PC-3 (cell line): ENCODE measurements around the gene BLTP2. TPM values are rescaled to one million over a fixed set of nuclear protein-coding genes. Genes with fewer than 3 reads are reported as not detected.

Source experiments
- ATAC-seq: fragments of 200-7000 bp; cut with Tn5 transposase; 2 replicates; pipeline ENCODE4 v1.9.1; 2020; ENCODE audit warnings: mild to moderate bottlenecking, moderate library complexity
- BruUV-seq: library from RNA; stranded (reverse); fragments of 400-500 nt; replicated peaks from 2 replicates; lab custom pipeline; 2021; lab: Mats Ljungman, UMichigan
- CTCF ChIA-PET: fragments of 300-600 bp; sonication (Branson Sonifier 250); formaldehyde crosslinking; loops from one replicate; lab custom pipeline; 2022; ENCODE audit warnings: antibody characterized with exemption; lab: Charles Lee
- POLR2A ChIA-PET: fragments of 300-600 bp; sonication (Branson Sonifier 250); formaldehyde crosslinking; loops from one replicate; lab custom pipeline; 2022; ENCODE audit warnings: antibody characterized with exemption; ENCODE audit not compliant: unreplicated experiment; lab: Charles Lee
- DNase-seq: peaks from one replicate; pipeline ENCODE4 v3.0.0-alpha.2; 2015
- H2AFZ ChIP-seq: fragments of 300-600 bp; sonication (generic); 2 replicates; pipeline ENCODE4 v1.6.0; 2016; ENCODE audit warnings: antibody characterized with exemption, low read length
- H3F3A ChIP-seq: fragments of 300-600 bp; sonication (generic); one replicate; pipeline ENCODE4 v1.6.0; 2017; ENCODE audit warnings: antibody characterized with exemption, low read length, control low read depth, mild to moderate bottlenecking; ENCODE audit not compliant: unreplicated experiment
- H3K27ac ChIP-seq: fragments of 300-600 bp; sonication (generic); 2 replicates; pipeline ENCODE4 v1.5.1; 2016; ENCODE audit warnings: mild to moderate bottlenecking, low read length
- H3K27me3 ChIP-seq: fragments of 300-600 bp; sonication (generic); 2 replicates; pipeline ENCODE4 v1.6.1; 2016; ENCODE audit warnings: low read length, mixed read lengths
- H3K36me3 ChIP-seq: fragments of 300-600 bp; sonication (generic); 2 replicates; pipeline ENCODE4 v1.6.1; 2016; ENCODE audit warnings: low read depth, mixed run types, low read length, mixed read lengths
- H3K4me1 ChIP-seq: fragments of 300-600 bp; sonication (generic); 2 replicates; pipeline ENCODE4 v1.5.1; 2016; ENCODE audit warnings: low read length; ENCODE audit not compliant: insufficient read depth
- H3K4me2 ChIP-seq: fragments of 300-600 bp; sonication (generic); 2 replicates; pipeline ENCODE4 v1.6.0; 2016; ENCODE audit warnings: low read length
- H3K4me3 ChIP-seq: fragments of 300-600 bp; sonication (generic); 2 replicates; pipeline ENCODE4 v1.5.1; 2016; ENCODE audit warnings: mild to moderate bottlenecking, low read length, mixed read lengths
- H3K79me2 ChIP-seq: fragments of 300-600 bp; sonication (generic); 2 replicates; pipeline ENCODE4 v1.6.1; 2017; ENCODE audit warnings: low read length, mixed read lengths
- H3K9ac ChIP-seq: fragments of 300-600 bp; sonication (generic); 2 replicates; pipeline ENCODE4 v1.6.0; 2016; ENCODE audit warnings: mild to moderate bottlenecking, low read length
- H3K9me2 ChIP-seq: fragments of 300-600 bp; sonication (generic); replicated peaks from 2 replicates; pipeline ENCODE4 v1.6.1; 2016; ENCODE audit warnings: mixed run types, low read length, mixed read lengths
- H3K9me3 ChIP-seq: fragments of 300-600 bp; sonication (generic); 2 replicates; pipeline ENCODE4 v1.6.1; 2016; ENCODE audit warnings: low read length, mixed read lengths
- H4K20me1 ChIP-seq: fragments of 300-600 bp; sonication (generic); 2 replicates; pipeline ENCODE4 v1.6.1; 2016; ENCODE audit warnings: low read length, mixed read lengths
- CTCF ChIP-seq: fragments of 300-600 bp; sonication (generic); conservative IDR thresholded peaks from 2 replicates; pipeline ENCODE4 v1.5.1; 2017; ENCODE audit warnings: antibody characterized with exemption, low read depth, mild to moderate bottlenecking, low read length
- EZH2 ChIP-seq: fragments of 300-600 bp; sonication (generic); IDR thresholded peaks from one replicate; pipeline ENCODE4 v1.6.1; 2017; ENCODE audit warnings: antibody characterized with exemption, mild to moderate bottlenecking, low read length; ENCODE audit not compliant: unreplicated experiment
- EZH2phosphoT487 ChIP-seq: fragments of 300-600 bp; sonication (generic); IDR thresholded peaks from 2 replicates; pipeline ENCODE4 v1.6.1; 2018; ENCODE audit warnings: mild to moderate bottlenecking, antibody characterized with exemption, low read length, borderline replicate concordance
- intact Hi-C: fragments of 100-400 bp; cut with micrococcal nuclease; formaldehyde crosslinking; loops from 2 replicates; pipeline ENCODE4 v1.9.0; 2023
- total RNA-seq: library from RNA; depleted of rRNA; stranded (reverse); fragments of >200 nt; gene quantifications from 2 replicates; pipeline ENCODE4 v1.2.3, GENCODE V29; 2014

Gene BLTP2
- total RNA-seq, 1 experiment from 2014 or later = 103 TPM

GRCh38 chr17:28624148-28624547, 20.8 kb downstream of the BLTP2 start:
- CTCF ChIA-PET = no interaction called here
- Histone ChIP-seq H3K27ac (no peak overlapping the region), H3K79me2 (no peaks in the 10 kb centered on the region), H2AFZ (no peak overlapping the region), H3K4me3 (no peak overlapping the region), H3K36me3 (peaks cover 34% of the 10 kb centered on the region), H3F3A (no peaks in the 10 kb centered on the region), H3K9me3 (no peaks in the 10 kb centered on the region), H3K4me2 (no peak overlapping the region), H3K9me2 (no peaks in the 10 kb centered on the region), H3K9ac (no peak overlapping the region), H4K20me1 (no peaks in the 10 kb centered on the region), H3K27me3 (no peaks in the 10 kb centered on the region), H3K4me1 (no peaks in the 10 kb centered on the region)
- POLR2A ChIA-PET = no interaction called here
- no TSS peak for BruUV-seq
- ATAC-seq (no peak), DNase-seq (no peak)
- TF ChIP-seq CTCF (no peak), EZH2phosphoT487 (no peak), EZH2 (no peak)
- intact Hi-C loops = no loop called here

- Histone ChIP-seq H3K79me2 (no peaks in the 10 kb centered on the region), H2AFZ (no peak overlapping the region), H3K9me3 (no peaks in the 10 kb centered on the region), H3K36me3 (peaks cover 38% of the 10 kb centered on the region), H3F3A (no peaks in the 10 kb centered on the region), H3K9me2 (no peaks in the 10 kb centered on the region), H4K20me1 (no peaks in the 10 kb centered on the region), H3K27ac (no peak overlapping the region), H3K9ac (no peak overlapping the region), H3K4me2 (no peak overlapping the region), H3K4me1 (no peaks in the 10 kb centered on the region), H3K4me3 (no peak overlapping the region), H3K27me3 (no peaks in the 10 kb centered on the region)
- TF ChIP-seq EZH2phosphoT487 (no peak), EZH2 (no peak), CTCF (no peak)
- BruUV-seq = no TSS peak
- ATAC-seq (no peak), DNase-seq (no peak)
- ChIA-PET POLR2A (no interaction called here), CTCF (no interaction called here)
- intact Hi-C loops = no loop called here
Observed at GRCh38 chr17:28623696-28624095, 21.3 kb downstream of the BLTP2 start.

- H4K20me1 ChIP-seq = no peaks in the 10 kb centered on the region
- no peak overlapping the region for H3K27ac ChIP-seq
- no peaks in the 10 kb centered on the region for H3K9me3 ChIP-seq
- DNase-seq (no peak), ATAC-seq (no peak)
- no peak overlapping the region for H3K4me2 ChIP-seq
- ChIA-PET POLR2A (no interaction called here), CTCF (no interaction called here)
- H3K4me3 ChIP-seq = no peak overlapping the region
- no peaks in the 10 kb centered on the region for H3K9me2 ChIP-seq
- H3K27me3 ChIP-seq = no peaks in the 10 kb centered on the region
- H3K36me3 ChIP-seq = peaks cover 40% of the 10 kb centered on the region
- H3K9ac ChIP-seq = no peak overlapping the region
- H3F3A ChIP-seq = no peaks in the 10 kb centered on the region
- no peak overlapping the region for H2AFZ ChIP-seq
- BruUV-seq = no TSS peak
- H3K79me2 ChIP-seq = no peaks in the 10 kb centered on the region
- intact Hi-C loops = no loop called here
- H3K4me1 ChIP-seq = no peaks in the 10 kb centered on the region
- TF ChIP-seq EZH2phosphoT487 (no peak), EZH2 (no peak), CTCF (no peak)
Observed at GRCh38 chr17:28622186-28622585, 22.8 kb downstream of the BLTP2 start.
